ENCODE measurements around the gene OGFOD3.
A peak's percentile ranks its signal among the peaks of the same experiment; 100 is the strongest.
"Not testable (repeated sequence)": the region's sequence is repeated elsewhere in the genome, so short reads cannot be mapped to it uniquely, and the experiment has no call there.

OGFOD3 gene

GRCh38 chr17:82418001-82418986 is at the start of gene OGFOD3, which contains the start of gene HEXD:
Gene OGFOD3, minus strand, starts transcription at chr17:82418586. Its CDS starts 101 bp downstream, at chr17:82418485.
Gene HEXD, plus strand, starts transcription at chr17:82418347. Its CDS starts 1,453 bp downstream, at chr17:82419800.
- peak; percentile 93 for DNase-seq

GRCh38 chr17:82465023-82465603 is 46.7 kb upstream of the OGFOD3 start:
- DNase-seq, result no peak

- no peak for DNase-seq
Observed at GRCh38 chr17:82464567-82464929, 46.2 kb upstream of the OGFOD3 start.

GRCh38 chr17:82463925-82464566 is 45.7 kb upstream of the OGFOD3 start:
- no peak for DNase-seq

GRCh38 chr17:82463391-82463790 is 45.0 kb upstream of the OGFOD3 start:
- DNase-seq, result no peak

- no peak for DNase-seq
Observed at GRCh38 chr17:82461827-82462524, 43.6 kb upstream of the OGFOD3 start.

GRCh38 chr17:82459936-82460335 is 41.5 kb upstream of the OGFOD3 start:
- DNase-seq, result not testable (repeated sequence)

GRCh38 chr17:82458885-82459424 is 40.6 kb upstream of the OGFOD3 start:
- peak; percentile 42 for DNase-seq

- peak; percentile 99 for DNase-seq
Observed at GRCh38 chr17:82458179-82458884, 39.9 kb upstream of the OGFOD3 start, which contains the start of gene NARF. Gene NARF, plus strand, starts transcription at chr17:82458741. Its CDS starts 63 bp downstream, at chr17:82458804.

GRCh38 chr17:82457929-82458178 is 39.5 kb upstream of the OGFOD3 start:
- DNase-seq, result no peak

- peak; percentile 46 for DNase-seq
Observed at GRCh38 chr17:82457073-82457928, 38.9 kb upstream of the OGFOD3 start.

- DNase-seq, result not testable (repeated sequence)
Observed at GRCh38 chr17:82453706-82454105, 35.3 kb upstream of the OGFOD3 start.

- DNase-seq, result not testable (repeated sequence)
Observed at GRCh38 chr17:82453151-82453550, 34.8 kb upstream of the OGFOD3 start.

- no peak for DNase-seq
Observed at GRCh38 chr17:82452162-82452561, 33.8 kb upstream of the OGFOD3 start.

GRCh38 chr17:82450357-82451106 is 32.1 kb upstream of the OGFOD3 start, which contains the start of gene CYBC1:
Gene CYBC1, minus strand, starts transcription at chr17:82450752. Its CDS starts 1,498 bp downstream, at chr17:82449254.
- DNase-seq, result peak; percentile 95

GRCh38 chr17:82449883-82450356 is 31.5 kb upstream of the OGFOD3 start:
- peak; percentile 50 for DNase-seq

- DNase-seq, result peak; percentile 89
Observed at GRCh38 chr17:82449131-82449882, 30.9 kb upstream of the OGFOD3 start.

- DNase-seq, result no peak
Observed at GRCh38 chr17:82447876-82448275, 29.5 kb upstream of the OGFOD3 start.

- DNase-seq, result no peak
Observed at GRCh38 chr17:82446649-82447048, 28.3 kb upstream of the OGFOD3 start.
